HUES6 (cell line): ENCODE measurements around the gene AARS2.

Experiments used
- H3K27ac ChIP-seq: 2 replicates; pipeline ENCODE4 v1.7.0; 2013; ENCODE audit warnings: low read depth, mild to moderate bottlenecking, low read length, inconsistent platforms
- H3K27me3 ChIP-seq: 2 replicates; pipeline ENCODE4 v1.6.1; 2013; ENCODE audit warnings: low read length; ENCODE audit not compliant: control insufficient read depth, insufficient read depth
- H3K36me3 ChIP-seq: 2 replicates; pipeline ENCODE4 v1.6.1; 2013; ENCODE audit warnings: low read length; ENCODE audit not compliant: control insufficient read depth, insufficient read depth
- H3K4me1 ChIP-seq: 2 replicates; pipeline ENCODE4 v1.6.1; 2013; ENCODE audit warnings: low read length; ENCODE audit not compliant: control insufficient read depth, insufficient read depth
- H3K4me3 ChIP-seq: 2 replicates; pipeline ENCODE4 v1.5.1; 2013; ENCODE audit warnings: low read depth, low read length
- H3K9ac ChIP-seq: one replicate; pipeline ENCODE4 v1.6.1; 2013; ENCODE audit warnings: mild to moderate bottlenecking, low read length
- H3K9me3 ChIP-seq: 2 replicates; pipeline ENCODE4 v1.6.1; 2013; ENCODE audit warnings: low read depth, low read length; ENCODE audit not compliant: control insufficient read depth, insufficient read depth

Gene AARS2

DNA sequence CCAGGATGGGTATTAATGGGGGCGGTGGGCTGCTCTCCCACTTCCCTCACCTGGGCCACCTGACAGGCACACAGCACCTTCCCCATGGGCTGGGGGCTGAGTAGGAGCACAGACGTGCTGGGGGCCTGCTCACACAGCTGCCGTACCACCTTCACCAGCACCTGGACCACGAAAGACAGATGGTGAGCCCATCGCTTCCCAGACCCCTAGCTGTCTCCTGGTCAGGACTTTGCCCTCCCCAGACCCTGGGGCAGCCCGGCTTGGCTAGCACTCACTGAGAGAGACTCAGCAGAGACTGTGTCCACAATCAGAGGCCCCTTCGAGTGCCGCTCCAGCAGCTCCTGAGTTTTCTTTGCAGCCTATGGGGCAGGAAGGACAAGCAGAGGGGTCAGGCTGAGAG is 12.0 kb downstream of the AARS2 start:
- Histone ChIP-seq H3K9ac (no peak overlapping the region), H3K4me3 (no peak overlapping the region), H3K4me1 (peaks cover 12% of the 10 kb centered on the region), H3K27ac (no peak overlapping the region), H3K9me3 (no peaks in the 10 kb centered on the region), H3K36me3 (peaks cover 60% of the 10 kb centered on the region), H3K27me3 (peaks cover 30% of the 10 kb centered on the region)

DNA sequence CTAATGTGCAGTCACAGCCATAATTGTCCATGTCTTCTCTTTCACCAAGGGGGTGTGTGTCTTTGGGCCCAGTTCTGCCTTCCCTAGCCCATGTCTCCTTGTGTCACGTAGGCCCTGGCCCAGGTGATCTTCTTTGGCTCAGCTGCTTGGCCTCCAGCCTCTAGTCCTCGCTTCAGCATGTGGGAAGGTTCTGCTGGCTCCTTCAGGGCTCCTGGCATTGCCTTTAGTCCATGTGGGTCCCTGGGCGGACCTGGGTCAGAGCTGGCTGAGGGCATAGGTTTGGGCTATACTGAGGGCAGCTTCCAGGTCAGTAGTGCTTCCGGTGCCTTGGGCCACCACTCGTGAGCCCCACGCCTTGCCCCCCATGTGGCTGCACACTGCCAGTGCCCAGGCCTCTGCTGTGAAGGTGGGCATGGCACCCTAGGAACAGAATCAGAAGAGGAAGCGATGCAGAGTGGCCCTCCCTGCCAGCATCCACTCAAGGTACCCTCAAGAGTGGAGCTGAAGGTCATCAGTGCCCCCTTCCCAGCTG is 12.8 kb downstream of the AARS2 start:
- no peaks in the 10 kb centered on the region for H3K9me3 ChIP-seq
- H3K27me3 ChIP-seq, result peaks cover 37% of the 10 kb centered on the region
- no peak overlapping the region for H3K4me3 ChIP-seq
- H3K36me3 ChIP-seq, result peaks cover 53% of the 10 kb centered on the region
- peaks cover 12% of the 10 kb centered on the region for H3K4me1 ChIP-seq
- H3K9ac ChIP-seq, result no peak overlapping the region
- H3K27ac ChIP-seq, result no peak overlapping the region

DNA sequence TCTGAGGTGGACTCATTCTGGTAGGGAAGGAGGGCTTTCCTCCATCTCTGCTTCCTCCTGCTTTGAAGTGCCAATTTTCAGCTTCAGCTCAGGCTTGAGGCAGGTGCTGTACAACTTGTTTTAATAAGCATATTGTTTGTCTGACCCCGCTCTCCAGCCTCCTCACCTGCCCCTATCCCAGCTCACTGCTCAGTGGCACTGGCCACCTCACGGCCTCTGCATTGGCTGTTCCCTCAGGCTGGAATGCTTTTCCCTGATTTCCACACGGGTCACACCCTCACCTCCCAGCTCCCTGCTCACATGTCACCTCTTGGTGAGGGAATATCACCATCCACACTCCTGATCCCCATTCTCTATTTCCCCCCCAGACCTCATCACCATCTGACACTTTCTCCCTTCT is 14.3 kb downstream of the AARS2 start:
- Histone ChIP-seq H3K27ac (no peak overlapping the region), H3K9me3 (no peaks in the 10 kb centered on the region), H3K4me3 (no peak overlapping the region), H3K36me3 (peaks cover 39% of the 10 kb centered on the region), H3K9ac (no peak overlapping the region), H3K4me1 (peaks cover 8% of the 10 kb centered on the region), H3K27me3 (peaks cover 45% of the 10 kb centered on the region)

DNA sequence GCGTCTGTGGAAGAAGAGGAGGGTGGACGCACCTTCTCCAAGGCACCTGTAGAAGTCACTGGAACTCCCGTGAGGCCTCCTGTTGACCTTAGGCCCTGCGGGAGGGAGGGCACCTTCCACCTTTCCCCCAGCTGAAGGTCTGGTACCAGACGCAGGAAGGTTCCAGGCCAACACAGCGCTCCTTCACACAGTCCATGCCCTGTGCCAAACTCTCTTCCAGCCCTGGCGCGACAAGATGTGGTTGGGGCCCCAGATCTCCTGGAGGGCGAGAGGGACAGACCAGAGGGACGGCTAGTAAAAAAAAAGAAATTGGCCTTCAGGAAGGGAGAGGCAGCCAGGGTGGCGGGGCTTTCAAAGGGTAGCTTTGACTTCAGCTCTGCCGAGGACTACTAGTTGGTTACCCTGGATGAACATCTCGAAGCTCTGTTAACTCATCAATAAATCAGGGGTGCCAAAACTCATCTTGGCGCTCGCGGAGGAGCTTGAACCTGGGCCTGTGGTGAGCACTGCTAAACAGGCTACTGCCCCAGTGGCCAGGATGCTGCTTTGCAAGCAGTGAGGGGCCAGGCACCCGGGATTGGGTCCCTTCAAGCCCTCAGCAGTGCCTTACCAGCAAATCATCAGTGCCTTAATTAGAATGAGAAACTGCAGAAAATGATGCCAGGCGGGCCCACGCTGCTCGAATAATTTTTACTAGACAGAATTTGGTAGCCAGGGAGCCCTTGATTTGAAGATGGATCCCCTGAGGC is 14.9 kb downstream of the AARS2 start:
- Histone ChIP-seq H3K27ac (no peak overlapping the region), H3K9ac (peak overlapping the region; percentile 32), H3K9me3 (no peaks in the 10 kb centered on the region), H3K27me3 (peaks cover 48% of the 10 kb centered on the region), H3K4me3 (peak overlapping the region; percentile 82), H3K36me3 (peaks cover 32% of the 10 kb centered on the region), H3K4me1 (peaks cover 8% of the 10 kb centered on the region)

DNA sequence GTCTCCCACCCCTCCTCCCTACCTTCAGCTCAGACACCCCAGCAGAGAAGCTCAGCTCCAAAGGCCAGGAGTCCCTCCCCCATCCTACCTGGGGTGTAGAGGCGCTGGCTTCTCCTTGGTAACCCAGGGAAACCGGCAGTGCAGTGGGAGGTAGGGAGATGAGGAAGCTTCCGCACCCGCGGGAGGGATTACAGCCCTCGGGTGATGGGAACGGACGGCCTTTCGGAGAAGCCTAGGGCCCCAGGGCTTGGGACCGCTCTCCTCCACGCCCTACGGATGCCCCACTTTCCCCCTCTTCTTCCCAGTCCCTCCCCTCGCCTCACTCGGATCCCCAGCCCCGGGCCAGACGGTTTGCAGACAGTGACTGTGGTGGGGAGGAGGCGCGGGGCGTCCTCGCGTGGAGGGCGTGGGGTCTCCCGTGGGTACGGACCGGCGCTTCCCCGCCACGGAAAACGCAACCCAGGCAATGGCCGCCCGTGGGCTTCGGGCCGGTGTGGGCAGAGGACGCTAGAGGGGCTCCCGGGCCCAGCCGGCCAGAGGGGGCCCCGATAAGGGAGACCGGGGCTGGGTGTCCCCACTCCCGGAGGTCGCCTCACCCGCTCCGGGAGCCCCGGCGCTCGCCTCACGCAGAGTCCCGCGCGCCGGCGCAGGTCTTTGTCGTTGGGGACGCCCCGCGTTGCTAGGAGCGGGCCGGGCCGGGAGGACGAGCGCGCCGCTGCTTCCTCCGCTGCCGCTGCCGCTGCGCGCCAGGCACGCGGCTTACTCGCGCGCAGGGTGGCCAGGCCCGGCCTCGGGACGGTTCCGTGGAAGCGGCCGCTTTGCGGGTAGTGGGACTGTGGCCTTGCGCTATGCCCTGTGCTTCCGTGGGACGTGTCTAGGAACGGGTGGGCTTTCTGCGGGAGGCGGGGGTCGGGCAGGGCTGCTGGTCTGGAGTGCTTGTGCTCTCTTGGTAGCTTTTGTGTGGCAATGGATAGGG is 15.8 kb downstream of the AARS2 start:
- H3K4me3 ChIP-seq, result peak overlapping the region; percentile 82
- H3K4me1 ChIP-seq, result peaks cover 8% of the 10 kb centered on the region
- no peaks in the 10 kb centered on the region for H3K9me3 ChIP-seq
- peak overlapping the region; percentile 45 for H3K9ac ChIP-seq
- H3K36me3 ChIP-seq, result peaks cover 24% of the 10 kb centered on the region
- peaks cover 53% of the 10 kb centered on the region for H3K27me3 ChIP-seq
- H3K27ac ChIP-seq, result no peak overlapping the region

DNA sequence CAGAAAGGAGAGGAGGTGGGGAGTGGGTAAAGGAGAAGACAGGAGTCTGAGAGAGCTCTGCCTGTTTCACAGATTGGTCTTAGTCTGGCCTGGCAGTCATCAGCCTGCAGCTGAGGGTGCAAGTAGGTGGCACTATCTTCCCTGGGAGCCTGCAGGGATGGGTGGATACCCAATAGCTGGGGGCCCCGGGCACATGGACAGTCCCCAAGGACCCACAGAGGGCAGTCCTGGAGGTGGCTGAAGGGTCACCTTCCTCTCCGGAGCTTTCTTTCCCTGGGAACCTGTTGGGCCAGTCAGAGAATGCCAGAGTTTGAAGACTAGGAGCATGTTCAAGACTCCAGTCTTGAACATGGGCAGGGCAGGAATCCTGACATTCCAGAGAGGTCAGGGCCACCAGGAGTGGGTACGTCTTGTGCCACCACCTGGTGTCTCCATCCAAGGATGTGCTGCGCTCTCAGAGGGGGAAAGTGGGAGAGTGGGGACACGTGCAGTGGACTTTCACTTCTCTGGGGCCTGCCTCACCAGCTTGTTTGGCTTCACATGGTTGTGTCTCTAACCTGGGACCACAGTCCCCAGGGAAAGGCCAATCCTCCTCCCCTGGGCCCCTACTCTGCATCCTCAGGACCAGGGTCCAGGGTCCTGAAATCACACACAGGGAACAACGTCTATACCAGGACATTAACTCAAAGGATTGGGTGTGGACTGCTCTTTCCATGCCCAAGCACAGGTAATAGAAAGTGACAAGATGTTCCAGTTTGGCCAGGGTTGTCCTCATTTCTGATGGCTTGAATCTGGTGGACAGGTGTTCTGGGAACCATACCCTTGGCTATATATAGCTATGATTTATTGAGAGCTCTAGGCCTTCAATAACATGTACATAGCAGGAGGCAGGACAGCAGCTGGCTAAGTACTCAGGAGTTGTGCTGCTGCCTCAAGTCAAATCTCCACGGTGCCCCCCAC is 18.0 kb downstream of the AARS2 start:
- Histone ChIP-seq H3K36me3 (peaks cover 1% of the 10 kb centered on the region), H3K27ac (no peak overlapping the region), H3K4me1 (peaks cover 8% of the 10 kb centered on the region), H3K27me3 (peaks cover 73% of the 10 kb centered on the region), H3K4me3 (no peak overlapping the region), H3K9me3 (no peaks in the 10 kb centered on the region), H3K9ac (no peak overlapping the region)

DNA sequence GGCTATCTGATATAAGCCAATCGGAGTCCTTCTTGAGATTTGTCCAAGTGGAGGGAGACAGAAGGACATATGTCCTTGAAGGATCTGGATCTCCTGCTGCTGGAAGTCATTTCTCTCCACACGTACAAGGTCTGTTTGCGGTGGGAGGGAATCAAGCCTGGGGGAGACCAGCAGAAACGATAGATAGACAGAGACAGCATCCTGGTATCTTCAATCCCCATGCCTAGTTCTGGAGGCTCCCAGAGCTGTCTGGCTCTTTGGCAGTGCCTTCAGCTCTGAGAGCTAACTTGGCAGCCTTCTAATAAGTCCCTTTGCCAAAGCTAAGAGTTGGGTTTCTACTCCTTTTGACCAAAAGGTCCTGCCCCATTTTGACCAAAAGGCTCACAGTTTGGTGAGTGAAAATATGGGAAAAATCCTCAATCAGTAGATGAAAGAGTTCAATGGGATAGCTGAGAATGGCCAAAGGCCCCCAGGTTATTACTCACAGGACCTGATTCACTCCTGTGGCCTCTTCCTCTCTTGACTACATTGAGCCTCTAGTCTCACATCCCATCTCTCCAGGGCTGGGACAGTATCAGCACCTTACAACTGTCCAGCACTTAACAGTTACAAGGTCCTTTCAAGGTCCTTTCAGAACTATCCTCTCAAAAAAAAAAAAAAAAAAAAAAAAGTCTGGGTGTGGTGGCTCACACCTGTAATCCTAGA is 20.3 kb downstream of the AARS2 start:
- Histone ChIP-seq H3K9me3 (no peaks in the 10 kb centered on the region), H3K4me3 (no peak overlapping the region), H3K36me3 (no peaks in the 10 kb centered on the region), H3K9ac (no peak overlapping the region), H3K27me3 (peaks cover 77% of the 10 kb centered on the region), H3K4me1 (peaks cover 8% of the 10 kb centered on the region), H3K27ac (no peak overlapping the region)

DNA sequence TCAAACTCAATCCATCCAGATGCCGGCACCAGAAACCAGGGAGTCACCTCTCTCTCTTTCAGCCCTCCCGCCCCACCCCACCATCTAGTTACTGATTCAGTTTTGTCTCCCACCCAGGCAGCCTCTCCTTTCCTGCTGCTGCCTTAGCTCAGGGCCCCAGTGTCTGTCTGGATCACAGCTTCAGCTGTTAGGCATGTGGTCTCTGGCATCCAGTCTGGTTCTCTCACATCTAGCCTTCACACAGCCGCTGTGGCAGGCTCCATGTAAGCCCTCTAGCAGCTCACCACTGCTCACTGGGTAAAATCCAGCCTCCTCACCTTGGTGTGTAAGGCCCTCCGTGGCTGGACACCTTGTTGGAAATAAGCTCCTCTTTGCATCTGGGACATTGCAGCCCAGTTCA is 21.3 kb downstream of the AARS2 start:
- no peak overlapping the region for H3K4me3 ChIP-seq
- peaks cover 6% of the 10 kb centered on the region for H3K4me1 ChIP-seq
- H3K27me3 ChIP-seq, result peaks cover 77% of the 10 kb centered on the region
- no peak overlapping the region for H3K9ac ChIP-seq
- H3K9me3 ChIP-seq, result no peaks in the 10 kb centered on the region
- no peak overlapping the region for H3K27ac ChIP-seq
- no peaks in the 10 kb centered on the region for H3K36me3 ChIP-seq

DNA sequence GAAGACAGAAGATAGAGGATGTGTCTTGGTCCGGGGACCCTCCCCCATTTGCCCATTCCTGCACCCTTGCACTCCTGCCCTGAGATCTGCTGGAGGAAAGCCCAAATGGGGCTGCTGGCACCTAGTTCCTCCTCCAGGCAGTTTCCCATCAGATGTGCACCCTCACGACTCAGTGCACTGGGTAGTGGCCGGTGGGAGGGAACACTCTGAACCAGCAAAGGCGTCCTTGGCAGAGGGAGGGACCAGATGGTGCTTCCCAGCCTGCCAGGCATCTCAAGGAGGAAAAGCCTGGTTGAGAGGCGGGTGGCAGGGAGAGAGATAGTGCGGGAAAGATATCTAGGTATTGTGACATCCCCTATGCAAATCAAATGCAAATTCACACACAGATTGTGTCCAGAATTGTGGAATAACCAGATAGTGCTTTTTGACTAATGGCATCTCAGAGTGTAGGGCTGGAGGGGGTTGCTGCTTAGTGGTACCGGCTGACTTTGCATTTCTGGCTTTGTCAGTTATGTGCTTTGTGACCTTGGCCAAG is 23.4 kb downstream of the AARS2 start:
- no peak overlapping the region for H3K27ac ChIP-seq
- no peak overlapping the region for H3K4me3 ChIP-seq
- peaks cover 77% of the 10 kb centered on the region for H3K27me3 ChIP-seq
- H3K36me3 ChIP-seq, result no peaks in the 10 kb centered on the region
- H3K4me1 ChIP-seq, result no peaks in the 10 kb centered on the region
- H3K9me3 ChIP-seq, result no peaks in the 10 kb centered on the region
- no peak overlapping the region for H3K9ac ChIP-seq

DNA sequence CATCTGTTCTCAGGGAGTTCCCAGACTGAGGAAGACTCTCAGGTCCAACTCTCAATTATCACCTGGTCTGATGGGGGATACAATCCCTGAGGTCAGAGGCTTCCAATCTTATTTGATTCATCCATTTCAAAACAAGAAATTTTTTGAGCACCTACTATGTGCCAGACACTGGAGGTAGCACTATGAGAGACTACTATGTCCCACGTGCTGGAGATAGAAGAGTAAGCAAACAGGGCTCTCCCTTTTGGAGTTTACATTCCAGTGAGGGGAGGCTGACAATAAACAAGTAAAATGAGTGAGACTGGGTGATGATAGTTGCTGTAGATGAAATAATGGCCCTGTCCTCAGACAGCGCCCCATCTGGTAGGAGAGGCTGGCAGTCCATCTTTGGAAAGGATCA is 26.4 kb downstream of the AARS2 start:
- H3K9me3 ChIP-seq, result no peaks in the 10 kb centered on the region
- no peak overlapping the region for H3K9ac ChIP-seq
- peaks cover 91% of the 10 kb centered on the region for H3K27me3 ChIP-seq
- H3K36me3 ChIP-seq, result no peaks in the 10 kb centered on the region
- no peaks in the 10 kb centered on the region for H3K4me1 ChIP-seq
- no peak overlapping the region for H3K4me3 ChIP-seq
- H3K27ac ChIP-seq, result no peak overlapping the region
